NCI-H748 (cell line): ENCODE data around the gene KCNN3.

Experiments
- DNase-seq: peaks from one replicate; lab custom pipeline; 2025; ENCODE audit not compliant: unreplicated experiment; lab: John Stamatoyannopoulos, UW

Gene KCNN3

GRCh38 chr1:154842635-154843034 lies 27.4 kb downstream of the KCNN3 start:
- no peak for DNase-seq

GRCh38 chr1:154841384-154841783 lies 28.7 kb downstream of the KCNN3 start:
- DNase-seq = no peak

- DNase-seq = no peak
Measured at GRCh38 chr1:154840269-154841176, 29.6 kb downstream of the KCNN3 start.

- no peak for DNase-seq
Measured at GRCh38 chr1:154839691-154840090, 30.4 kb downstream of the KCNN3 start.

- no peak for DNase-seq
Measured at GRCh38 chr1:154838988-154839387, 31.1 kb downstream of the KCNN3 start.

GRCh38 chr1:154838461-154838860 lies 31.6 kb downstream of the KCNN3 start:
- no peak for DNase-seq

- DNase-seq = peak; percentile 40
Measured at GRCh38 chr1:154837672-154838171, 32.4 kb downstream of the KCNN3 start.

GRCh38 chr1:154837034-154837671 lies 32.9 kb downstream of the KCNN3 start:
- DNase-seq = no peak

- DNase-seq = no peak
Measured at GRCh38 chr1:154835531-154836324, 34.4 kb downstream of the KCNN3 start.

GRCh38 chr1:154833841-154834240 lies 36.2 kb downstream of the KCNN3 start:
- no peak for DNase-seq

GRCh38 chr1:154833209-154833608 lies 36.9 kb downstream of the KCNN3 start:
- no peak for DNase-seq

GRCh38 chr1:154832384-154832783 lies 37.7 kb downstream of the KCNN3 start:
- no peak for DNase-seq

GRCh38 chr1:154831462-154831861 lies 38.6 kb downstream of the KCNN3 start:
- DNase-seq = no peak

- DNase-seq = no peak
Measured at GRCh38 chr1:154829062-154829461, 41.0 kb downstream of the KCNN3 start.

- DNase-seq = no peak
Measured at GRCh38 chr1:154824179-154825000, 45.7 kb downstream of the KCNN3 start.

GRCh38 chr1:154822717-154823116 lies 47.4 kb downstream of the KCNN3 start:
- DNase-seq = no peak

GRCh38 chr1:154822233-154822632 lies 47.8 kb downstream of the KCNN3 start:
- no peak for DNase-seq

GRCh38 chr1:154821083-154821482 lies 49.0 kb downstream of the KCNN3 start:
- no peak for DNase-seq

- DNase-seq = no peak
Measured at GRCh38 chr1:154820646-154821045, 49.4 kb downstream of the KCNN3 start.
